HL-60 (cell line): ENCODE results near the gene HMCES.

Experiments used
- CTCF ChIP-seq: IDR thresholded peaks from one replicate; pipeline ENCODE4 v1.5.1; 2011; ENCODE audit warnings: low read length, control low read depth, inconsistent platforms; ENCODE audit not compliant: insufficient read depth
- GABPA ChIP-seq: IDR thresholded peaks from 2 replicates; pipeline ENCODE4 v1.6.1; 2012; ENCODE audit warnings: low read depth
- POLR2AphosphoS5 ChIP-seq: IDR thresholded peaks from 2 replicates; pipeline ENCODE4 v1.6.1; 2012; ENCODE audit warnings: low read depth

DNA sequence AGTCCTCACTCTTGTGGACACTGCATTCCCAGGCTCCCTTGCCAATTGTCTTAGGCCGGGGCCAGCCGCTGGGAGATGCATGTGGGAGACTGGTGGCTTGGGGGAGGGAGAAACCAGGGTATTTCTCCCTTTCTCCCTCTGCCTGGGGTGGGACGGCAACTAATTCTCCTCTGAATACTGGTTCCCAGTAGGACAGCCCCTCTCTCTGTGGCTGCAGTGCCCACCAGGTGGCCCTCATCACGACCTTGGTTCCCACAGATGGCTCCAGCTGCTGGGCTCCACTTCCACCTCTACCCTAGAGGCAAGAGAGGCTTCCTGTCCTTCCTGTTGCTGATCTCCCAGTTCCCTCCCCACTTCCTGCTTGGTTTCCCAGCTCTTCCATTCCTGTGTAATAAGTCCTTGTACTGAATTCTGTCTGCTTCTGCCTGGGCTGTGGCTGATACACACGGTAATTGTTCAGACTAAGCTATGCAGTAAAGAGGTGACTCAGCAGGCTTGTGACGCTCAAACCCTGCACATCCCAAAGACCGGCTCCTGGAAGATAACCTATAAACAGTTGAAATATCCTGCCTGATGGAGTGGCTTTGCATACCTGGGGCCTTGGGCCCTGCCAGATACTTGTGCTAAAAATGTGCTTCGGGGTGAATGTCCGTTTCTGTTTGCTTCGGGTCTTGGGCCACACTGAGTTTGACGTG is 49.6 kb upstream of the HMCES start:
- TF ChIP-seq GABPA (no peak), CTCF (no peak), POLR2AphosphoS5 (no peak)
